PC-9 (cell line): ENCODE results near the gene LIMK1.

ENCODE experiments used
- CTCF ChIP-seq: fragments of 200-600 bp; sonication (generic); conservative IDR thresholded peaks from 2 replicates; pipeline ENCODE4 v1.6.1; 2017; ENCODE audit warnings: mixed run types, antibody characterized with exemption, mild to moderate bottlenecking, moderate library complexity
- EZH2 ChIP-seq: fragments of 200-600 bp; sonication (generic); IDR thresholded peaks from 2 replicates; pipeline ENCODE4 v1.8.0; 2017; ENCODE audit warnings: antibody characterized with exemption, low read depth

- TF ChIP-seq CTCF (no peak), EZH2 (no peak)
These were observed 15.1 kb upstream of the LIMK1 start for GRCh38 chr7:74068378-74069085.
